K562 (cell line): ENCODE measurements around the gene ZSCAN29. TPM values are rescaled to one million over a fixed set of nuclear protein-coding genes. Genes with fewer than 3 reads are reported as not detected.
A peak's percentile ranks its signal among the peaks of the same experiment; 100 is the strongest.

Source experiments
- ETV6 ChIP-seq, 3 experiments: fragments of 150-350 bp in 1 of 3; sonication (generic) in 1 of 3; formaldehyde crosslinking in 1 of 3; IDR thresholded peaks; 2 replicates each; pipeline versions ENCODE4 v1.6.1 to v1.8.0; 2014 to 2022; ENCODE audit warnings: borderline replicate concordance in 2 of 3, low read depth in 2 of 3, antibody characterized with exemption in 1 of 3, low read length in 1 of 3, mild to moderate bottlenecking in 1 of 3, missing genetic modification reagents in 1 of 3
- MGA ChIP-seq: fragments of 450-650 bp; IDR thresholded peaks from 2 replicates; pipeline ENCODE4 v1.6.1; 2016; ENCODE audit warnings: mild to moderate bottlenecking, moderate library complexity
- MLLT1 ChIP-seq, 2 experiments: fragments of 450-650 bp; IDR thresholded peaks; 2 replicates each; pipeline ENCODE4 v1.6.1; 2016
- NELFE ChIP-seq: IDR thresholded peaks from 2 replicates; pipeline ENCODE4 v1.6.1; 2011; ENCODE audit warnings: mild to moderate bottlenecking; ENCODE audit not compliant: insufficient read depth, insufficient read length
- SAFB2 ChIP-seq: fragments of 200-400 bp; formaldehyde crosslinking; IDR thresholded peaks from 2 replicates; pipeline ENCODE4 v1.6.1; 2018; ENCODE audit warnings: borderline replicate concordance, low read length, low read depth, moderate library complexity; ENCODE audit not compliant: severe bottlenecking
- SMAD2 ChIP-seq: fragments of 150-350 bp; IDR thresholded peaks from 2 replicates; pipeline ENCODE4 v1.6.1; 2014; ENCODE audit warnings: low read depth, mild to moderate bottlenecking, low read length
- UBTF ChIP-seq, 2 experiments: IDR thresholded peaks; 2 replicates each; pipeline ENCODE4 v1.6.1; 2012; ENCODE audit warnings: improper control_type of control experiment in 2 of 2, low read depth in 2 of 2, low read length in 2 of 2, borderline replicate concordance in 1 of 2
- ZKSCAN1 ChIP-seq: fragments of 150-350 bp; IDR thresholded peaks from 2 replicates; pipeline ENCODE4 v1.6.1; 2016; ENCODE audit warnings: low read depth, low read length
- ZNF217 ChIP-seq: sonication (generic); formaldehyde crosslinking; IDR thresholded peaks from 2 replicates; pipeline ENCODE4 v1.8.0; 2022; ENCODE audit warnings: mild to moderate bottlenecking, missing genetic modification reagents
- ZNF766 ChIP-seq: fragments of 200-800 bp; sonication (Bioruptor generic); conservative IDR thresholded peaks from 2 replicates; pipeline ENCODE4 v1.6.1; 2016; ENCODE audit warnings: missing genetic modification characterization, missing compliant biosample characterization
- polyA plus RNA-seq, 8 experiments: library from polyadenylated mRNA; depleted of rRNA in 4 of 8; stranded (reverse) in 5 of 8; unstranded in 3 of 8; fragments of >200 nt; fragmentation: Nextera tagmentation in 2 of 8; fragmentation: Illumina TruSeq in 1 of 8; extraction: Ambion mirVana in 2 of 8; extraction: Trizol in 1 of 8; gene quantifications; 2 replicates each; pipeline versions ENCODE4 v1.2.1 to v1.2.3, GENCODE V29; 2011 to 2014; ENCODE audit warnings: inconsistent platforms in 1 of 8, missing spikeins in 1 of 8
- total RNA-seq, 7 experiments: library from RNA; depleted of rRNA in 6 of 7; stranded (reverse); fragments of >200 nt in 6 of 7; fragmentation: Illumina TruSeq in 2 of 7; extraction: Trizol in 2 of 7; gene quantifications; 2 replicates each; pipeline versions ENCODE4 v1.2.1 to v1.2.3, GENCODE V29; 2011 to 2021; ENCODE audit warnings: low replicate concordance in 1 of 7

The ZSCAN29 gene
- total and polyA plus RNA-seq, 9 of the 15 experiments (the other 6 are each of a cell fraction or from before 2014, with no cell fraction given), result 2.5 to 28.6 (median 19.7) TPM

- peak; percentile 94 for TF ChIP-seq MGA
- TF ChIP-seq ZKSCAN1, result peak; percentile 14; the same call in 1 of the 2 replicates
- TF ChIP-seq NELFE, result no peak
- no peak for TF ChIP-seq SMAD2
- peak; percentile 40 for TF ChIP-seq ZNF766
- TF ChIP-seq SAFB2, result no peak
- peak in 1 of 2 experiments; percentile 5; a peak in 1 of 4 replicates for TF ChIP-seq MLLT1 (IDR thresholded peaks at IDR 0.05)
- TF ChIP-seq ZNF217, result no peak
- TF ChIP-seq UBTF (IDR thresholded peaks at IDR 0.05; ENCODE audit: borderline replicate concordance in 1 of 2, low read depth in 2 of 2, low read length in 2 of 2), result peak in 1 of 2 experiments; percentile 42; a peak in 1 of 4 replicates
- TF ChIP-seq ETV6 (IDR thresholded peaks at IDR 0.05; ENCODE audit: borderline replicate concordance in 1 of 2, low read depth in 2 of 2, low read length in 1 of 2), result peak; percentile 98 to 100
- peak; percentile 92; the same call in 1 of the 2 replicates for TF ChIP-seq ETV6 (CRISPR knock-in tag; IDR thresholded peaks at IDR 0.05; ENCODE audit: borderline replicate concordance)
Observed at GRCh38 chr15:43329960-43330779, 40.7 kb downstream of the ZSCAN29 start, which contains the start of gene LCMT2 (continued).
